ENCODE data around the gene WNT6.

Gene WNT6

DNA sequence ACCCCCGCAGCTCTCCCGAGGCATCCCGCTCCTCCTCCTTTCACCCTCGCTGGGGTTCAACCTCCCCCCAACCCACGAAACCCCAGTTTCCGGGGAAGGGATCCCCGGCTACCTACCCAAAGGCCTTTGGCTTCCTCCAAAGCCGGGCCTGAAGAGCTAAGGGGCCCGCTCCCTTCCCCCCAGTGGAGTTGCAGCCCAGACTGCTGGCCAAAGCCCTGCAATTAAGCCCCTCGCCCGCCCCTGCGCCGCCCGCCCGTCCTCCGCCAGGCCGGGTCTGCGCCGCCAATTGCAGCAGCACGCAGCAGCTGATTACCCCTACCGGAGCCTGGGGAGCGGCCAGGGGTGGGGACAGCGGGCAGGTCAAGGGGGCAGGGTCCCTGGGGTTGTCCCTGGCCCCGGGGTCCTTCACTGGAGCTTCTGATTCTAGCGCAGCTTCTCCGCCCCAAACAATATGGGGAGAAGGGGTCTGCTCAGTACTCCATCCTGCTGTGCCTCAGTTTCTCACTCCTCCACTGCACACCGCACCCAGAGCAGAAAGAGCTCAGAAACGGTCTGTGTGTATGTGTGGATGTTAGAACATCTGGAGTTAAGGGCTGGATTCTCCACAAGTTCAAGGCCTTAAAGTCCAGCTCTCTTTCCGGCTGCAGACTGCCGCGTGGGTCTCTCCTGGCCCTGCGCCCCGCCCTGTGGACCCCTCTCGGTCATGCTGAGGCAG lies 37.9 kb downstream of the WNT6 start:
- H3K4me1 ChIP-seq (ENCODE audit: control insufficient read depth, low read length) = peaks cover 61% of the 10 kb centered on the region
- H3K9me2 ChIP-seq (replicated peaks; ENCODE audit: control insufficient read depth, low read length) = no peaks in the 10 kb centered on the region
- no peaks in the 10 kb centered on the region for H3K36me3 ChIP-seq (ENCODE audit: control insufficient read depth, low read length)
- 0 out of 2 replicates have a peak, but pooled peaks cover 3% of the 10 kb centered on the region for H3F3A ChIP-seq (ENCODE audit: control insufficient read depth, insufficient read depth)
- no peaks in the 10 kb centered on the region for H3K9me3 ChIP-seq (ENCODE audit: control insufficient read depth, insufficient read depth, low read length)
- no peak for TF ChIP-seq EZH2phosphoT487 (IDR thresholded peaks at IDR 0.05; ENCODE audit: borderline replicate concordance, low read length)
- TF ChIP-seq, protein P1, sequence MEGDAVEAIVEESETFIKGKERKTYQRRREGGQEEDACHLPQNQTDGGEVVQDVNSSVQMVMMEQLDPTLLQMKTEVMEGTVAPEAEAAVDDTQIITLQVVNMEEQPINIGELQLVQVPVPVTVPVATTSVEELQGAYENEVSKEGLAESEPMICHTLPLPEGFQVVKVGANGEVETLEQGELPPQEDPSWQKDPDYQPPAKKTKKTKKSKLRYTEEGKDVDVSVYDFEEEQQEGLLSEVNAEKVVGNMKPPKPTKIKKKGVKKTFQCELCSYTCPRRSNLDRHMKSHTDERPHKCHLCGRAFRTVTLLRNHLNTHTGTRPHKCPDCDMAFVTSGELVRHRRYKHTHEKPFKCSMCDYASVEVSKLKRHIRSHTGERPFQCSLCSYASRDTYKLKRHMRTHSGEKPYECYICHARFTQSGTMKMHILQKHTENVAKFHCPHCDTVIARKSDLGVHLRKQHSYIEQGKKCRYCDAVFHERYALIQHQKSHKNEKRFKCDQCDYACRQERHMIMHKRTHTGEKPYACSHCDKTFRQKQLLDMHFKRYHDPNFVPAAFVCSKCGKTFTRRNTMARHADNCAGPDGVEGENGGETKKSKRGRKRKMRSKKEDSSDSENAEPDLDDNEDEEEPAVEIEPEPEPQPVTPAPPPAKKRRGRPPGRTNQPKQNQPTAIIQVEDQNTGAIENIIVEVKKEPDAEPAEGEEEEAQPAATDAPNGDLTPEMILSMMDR (IDR thresholded peaks at IDR 0.05; ENCODE audit: low read depth, low read length, poor library complexity, severe bottlenecking) = no peak
- H3K4me3 ChIP-seq (ENCODE audit: low read length) = peak overlapping the region; percentile 66
- no peaks in the 10 kb centered on the region for H3K79me2 ChIP-seq (ENCODE audit: control insufficient read depth, low read length)
- no peaks in the 10 kb centered on the region for H4K20me1 ChIP-seq (ENCODE audit: control insufficient read depth, insufficient read depth, low read depth, low read length)
- peaks cover 35% of the 10 kb centered on the region for H3K27me3 ChIP-seq (ENCODE audit: control insufficient read depth, low read length)
- 0 out of 2 replicates have a peak overlapping the region, but pooled peaks have one; percentile 52 for H3K27ac ChIP-seq (ENCODE audit: low read depth, low read length)
- peak overlapping the region; percentile 93 for H3K4me2 ChIP-seq (ENCODE audit: low read length)

DNA sequence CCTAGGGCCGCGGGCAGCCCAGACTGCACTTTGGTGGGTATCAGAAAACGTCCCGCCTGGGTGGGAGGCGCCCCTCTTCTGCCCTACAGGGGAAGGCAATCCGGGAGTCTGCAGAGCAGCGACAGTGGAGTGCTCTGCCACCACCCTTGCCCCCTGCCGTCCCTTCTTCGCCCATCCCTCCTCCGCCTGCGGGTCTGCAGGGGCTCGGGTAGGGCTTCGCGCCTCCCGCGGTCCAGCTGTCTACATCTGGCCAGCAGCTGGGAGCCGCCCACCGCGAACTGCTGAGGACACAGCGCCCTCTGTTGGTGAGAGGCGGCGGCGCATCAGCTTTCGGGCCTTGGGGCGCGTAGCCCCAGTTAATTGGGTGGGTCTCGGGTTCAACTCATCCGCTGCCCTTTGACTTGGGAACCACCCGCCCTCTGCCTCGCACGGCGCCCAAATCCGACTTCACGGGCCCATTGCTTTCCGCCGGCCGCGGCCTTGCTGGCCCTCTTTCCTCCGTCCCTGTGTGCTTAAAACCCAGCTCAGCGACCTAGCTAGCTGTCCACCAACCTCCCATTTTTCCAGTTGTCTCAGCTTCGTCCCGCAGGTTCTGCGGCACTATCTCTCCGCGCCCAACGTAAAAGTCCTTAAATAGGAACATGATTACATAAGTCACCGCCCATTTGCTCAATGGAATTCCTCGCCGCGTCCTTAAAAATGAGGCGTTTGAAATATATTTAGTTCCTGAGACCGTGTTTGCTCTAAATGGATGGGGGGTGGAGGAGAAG lies 38.7 kb downstream of the WNT6 start:
- Histone ChIP-seq H3K9me2 (replicated peaks; ENCODE audit: control insufficient read depth, low read length) (no peaks in the 10 kb centered on the region), H3K4me3 (ENCODE audit: low read length) (peak overlapping the region; percentile 66), H3F3A (ENCODE audit: control insufficient read depth, insufficient read depth) (0 out of 2 replicates have a peak, but pooled peaks cover 3% of the 10 kb centered on the region), H3K27me3 (ENCODE audit: control insufficient read depth, low read length) (peaks cover 35% of the 10 kb centered on the region), H3K27ac (ENCODE audit: low read depth, low read length) (no peak overlapping the region), H4K20me1 (ENCODE audit: control insufficient read depth, insufficient read depth, low read depth, low read length) (no peaks in the 10 kb centered on the region), H3K79me2 (ENCODE audit: control insufficient read depth, low read length) (no peaks in the 10 kb centered on the region), H3K4me1 (ENCODE audit: control insufficient read depth, low read length) (peaks cover 59% of the 10 kb centered on the region), H3K4me2 (ENCODE audit: low read length) (peak overlapping the region; percentile 93), H3K36me3 (ENCODE audit: control insufficient read depth, low read length) (no peaks in the 10 kb centered on the region), H3K9me3 (ENCODE audit: control insufficient read depth, insufficient read depth, low read length) (no peaks in the 10 kb centered on the region)
- TF ChIP-seq EZH2phosphoT487 (IDR thresholded peaks at IDR 0.05; ENCODE audit: borderline replicate concordance, low read length) = no peak
- TF ChIP-seq, protein P1 (IDR thresholded peaks at IDR 0.05; ENCODE audit: low read depth, low read length, poor library complexity, severe bottlenecking) = peak; percentile 97

DNA sequence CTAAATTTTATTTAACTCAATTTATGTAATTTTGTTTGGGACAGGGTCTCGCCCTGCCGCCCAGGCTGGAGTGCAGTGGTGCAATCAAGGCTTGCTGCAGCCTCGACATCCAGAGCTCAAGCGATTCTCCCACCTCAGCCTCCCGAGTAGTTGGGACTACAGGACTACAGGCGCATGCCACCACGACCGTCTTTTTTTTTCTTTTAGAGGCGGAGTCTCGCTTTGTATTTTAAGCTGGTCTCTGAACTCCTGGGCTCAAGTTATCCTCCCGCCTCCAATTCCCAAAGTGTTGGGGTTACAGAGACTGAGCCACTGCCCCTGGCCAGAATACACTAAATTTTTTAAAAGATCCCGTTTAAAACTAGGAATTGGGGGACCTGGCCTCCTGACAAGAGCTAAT lies 39.5 kb downstream of the WNT6 start:
- H4K20me1 ChIP-seq (ENCODE audit: control insufficient read depth, insufficient read depth, low read depth, low read length) = no peaks in the 10 kb centered on the region
- H3K27me3 ChIP-seq (ENCODE audit: control insufficient read depth, low read length) = peaks cover 38% of the 10 kb centered on the region
- peaks cover 50% of the 10 kb centered on the region for H3K4me1 ChIP-seq (ENCODE audit: control insufficient read depth, low read length)
- H3K9me2 ChIP-seq (replicated peaks; ENCODE audit: control insufficient read depth, low read length) = no peaks in the 10 kb centered on the region
- H3K9me3 ChIP-seq (ENCODE audit: control insufficient read depth, insufficient read depth, low read length) = no peaks in the 10 kb centered on the region
- 0 out of 2 replicates have a peak, but pooled peaks cover 3% of the 10 kb centered on the region for H3F3A ChIP-seq (ENCODE audit: control insufficient read depth, insufficient read depth)
- no peak overlapping the region for H3K4me3 ChIP-seq (ENCODE audit: low read length)
- no peak overlapping the region for H3K4me2 ChIP-seq (ENCODE audit: low read length)
- H3K36me3 ChIP-seq (ENCODE audit: control insufficient read depth, low read length) = no peaks in the 10 kb centered on the region
- H3K27ac ChIP-seq (ENCODE audit: low read depth, low read length) = no peak overlapping the region
- no peaks in the 10 kb centered on the region for H3K79me2 ChIP-seq (ENCODE audit: control insufficient read depth, low read length)
- no peak for TF ChIP-seq EZH2phosphoT487 (IDR thresholded peaks at IDR 0.05; ENCODE audit: borderline replicate concordance, low read length)
- TF ChIP-seq, protein P1 (IDR thresholded peaks at IDR 0.05; ENCODE audit: low read depth, low read length, poor library complexity, severe bottlenecking) = no peak

Data from DOHH2 (cell line).